Measurements from ENCODE around the gene NPC1. TPM values are rescaled to one million over a fixed set of nuclear protein-coding genes. Genes with fewer than 3 reads are reported as not detected.

NPC1 gene
- total RNA-seq, 1 experiment from 2014 or later = 51.6 TPM

DNA sequence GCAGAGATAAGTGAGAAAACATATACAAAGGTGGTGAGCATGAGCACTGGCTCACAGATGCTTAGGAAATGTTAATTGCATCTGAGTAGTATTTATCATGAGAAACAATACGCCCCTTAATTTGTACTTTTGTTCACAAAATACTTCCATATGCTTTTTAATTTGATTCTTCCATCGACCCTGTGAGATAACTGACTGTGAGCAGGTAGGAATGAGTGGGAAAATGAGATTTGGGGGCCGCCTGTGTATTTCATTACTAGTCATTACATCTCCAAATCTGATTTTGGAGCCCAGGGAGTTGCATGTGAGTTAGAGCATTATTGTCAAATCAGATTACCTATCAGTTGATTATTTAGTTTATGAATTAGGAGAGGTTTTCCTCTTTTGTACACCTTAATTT, 36.7 kb upstream of the NPC1 start:
- no peak for DNase-seq (ENCODE audit: low read depth, low spot score)
- no TSS peak for BruUV-seq (replicated peaks)
- TF ChIP-seq EZH2phosphoT487 (IDR thresholded peaks at IDR 0.05; ENCODE audit: borderline replicate concordance) (no peak), SIN3A (IDR thresholded peaks at IDR 0.05; ENCODE audit: low read depth) (no peak), ZFX (IDR thresholded peaks at IDR 0.05) (no peak), CEBPB (IDR thresholded peaks at IDR 0.05; ENCODE audit: low read depth) (no peak), POLR2A (IDR thresholded peaks at IDR 0.05; ENCODE audit: borderline replicate concordance, extremely low read depth, insufficient read depth, insufficient read length) (no peak), ELF1 (IDR thresholded peaks at IDR 0.05; ENCODE audit: borderline replicate concordance, low read depth) (no peak), SP1 (IDR thresholded peaks at IDR 0.05; ENCODE audit: low read depth) (no peak), RAD21 (IDR thresholded peaks at IDR 0.05; ENCODE audit: low read depth) (no peak), YY1 (IDR thresholded peaks at IDR 0.05; ENCODE audit: extremely low read depth, insufficient replicate concordance, low read depth, low read length) (no peak), TCF7L2 (IDR thresholded peaks at IDR 0.05; ENCODE audit: borderline replicate concordance, extremely low read depth, insufficient read depth, insufficient read length) (no peak)
- TF ChIP-seq, protein P1, sequence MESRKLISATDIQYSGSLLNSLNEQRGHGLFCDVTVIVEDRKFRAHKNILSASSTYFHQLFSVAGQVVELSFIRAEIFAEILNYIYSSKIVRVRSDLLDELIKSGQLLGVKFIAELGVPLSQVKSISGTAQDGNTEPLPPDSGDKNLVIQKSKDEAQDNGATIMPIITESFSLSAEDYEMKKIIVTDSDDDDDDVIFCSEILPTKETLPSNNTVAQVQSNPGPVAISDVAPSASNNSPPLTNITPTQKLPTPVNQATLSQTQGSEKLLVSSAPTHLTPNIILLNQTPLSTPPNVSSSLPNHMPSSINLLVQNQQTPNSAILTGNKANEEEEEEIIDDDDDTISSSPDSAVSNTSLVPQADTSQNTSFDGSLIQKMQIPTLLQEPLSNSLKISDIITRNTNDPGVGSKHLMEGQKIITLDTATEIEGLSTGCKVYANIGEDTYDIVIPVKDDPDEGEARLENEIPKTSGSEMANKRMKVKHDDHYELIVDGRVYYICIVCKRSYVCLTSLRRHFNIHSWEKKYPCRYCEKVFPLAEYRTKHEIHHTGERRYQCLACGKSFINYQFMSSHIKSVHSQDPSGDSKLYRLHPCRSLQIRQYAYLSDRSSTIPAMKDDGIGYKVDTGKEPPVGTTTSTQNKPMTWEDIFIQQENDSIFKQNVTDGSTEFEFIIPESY (IDR thresholded peaks at IDR 0.05; ENCODE audit: extremely low read depth, insufficient replicate concordance, low read length) = no peak
- TF ChIP-seq, protein P2, sequence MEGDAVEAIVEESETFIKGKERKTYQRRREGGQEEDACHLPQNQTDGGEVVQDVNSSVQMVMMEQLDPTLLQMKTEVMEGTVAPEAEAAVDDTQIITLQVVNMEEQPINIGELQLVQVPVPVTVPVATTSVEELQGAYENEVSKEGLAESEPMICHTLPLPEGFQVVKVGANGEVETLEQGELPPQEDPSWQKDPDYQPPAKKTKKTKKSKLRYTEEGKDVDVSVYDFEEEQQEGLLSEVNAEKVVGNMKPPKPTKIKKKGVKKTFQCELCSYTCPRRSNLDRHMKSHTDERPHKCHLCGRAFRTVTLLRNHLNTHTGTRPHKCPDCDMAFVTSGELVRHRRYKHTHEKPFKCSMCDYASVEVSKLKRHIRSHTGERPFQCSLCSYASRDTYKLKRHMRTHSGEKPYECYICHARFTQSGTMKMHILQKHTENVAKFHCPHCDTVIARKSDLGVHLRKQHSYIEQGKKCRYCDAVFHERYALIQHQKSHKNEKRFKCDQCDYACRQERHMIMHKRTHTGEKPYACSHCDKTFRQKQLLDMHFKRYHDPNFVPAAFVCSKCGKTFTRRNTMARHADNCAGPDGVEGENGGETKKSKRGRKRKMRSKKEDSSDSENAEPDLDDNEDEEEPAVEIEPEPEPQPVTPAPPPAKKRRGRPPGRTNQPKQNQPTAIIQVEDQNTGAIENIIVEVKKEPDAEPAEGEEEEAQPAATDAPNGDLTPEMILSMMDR (IDR thresholded peaks at IDR 0.05 in 2 of 3, conservative IDR thresholded peaks at IDR 0.05 in 1 of 3; ENCODE audit: borderline replicate concordance in 1 of 3, insufficient read depth in 1 of 3, low read depth in 2 of 3, low read length in 2 of 3) = no peak
- H3K9me2 ChIP-seq (ENCODE audit: insufficient read depth) = no peaks in the 10 kb centered on the region
- no peak overlapping the region for H3K27ac ChIP-seq (ENCODE audit: low read depth, low read length)
- H3K9ac ChIP-seq (ENCODE audit: low read length) = no peak overlapping the region
- H3K36me3 ChIP-seq (ENCODE audit: control insufficient read depth in 1 of 2, insufficient read depth in 2 of 2, low read length in 2 of 2) = no peaks in the 10 kb centered on the region
- no peak overlapping the region for H3K4me3 ChIP-seq (replicated peaks in 1 of 2; ENCODE audit: low read depth in 1 of 2, low read length in 2 of 2)
- RAD21 ChIA-PET (ENCODE audit: low non-redundant PET in 1 of 2, low total read pairs in 2 of 2, uncharacterized antibody in 2 of 2, unreplicated experiment in 2 of 2) = interaction anchor here (3.1 to 3.8 kb wide), 2 partner anchors 80 kb away, joined by 27 to 28 read pairs; no protein-coding TSS in a partner anchor
- ATAC-seq = no peak
- H3K4me2 ChIP-seq (ENCODE audit: low read length) = no peak overlapping the region
- H2AFZ ChIP-seq (ENCODE audit: low read depth, low read length, poor library complexity, severe bottlenecking) = no peak overlapping the region
- no peaks in the 10 kb centered on the region for H3K9me3 ChIP-seq (ENCODE audit: control insufficient read depth in 1 of 2, insufficient read depth in 1 of 2, low read depth in 1 of 2, low read length in 2 of 2)
- intact Hi-C loops (cut with micrococcal nuclease) = loop anchor here (5.0 kb wide), 1 partner anchor 494 kb away; no protein-coding TSS in a partner anchor
- H3K27me3 ChIP-seq (ENCODE audit: insufficient read depth, low read length) = no peaks in the 10 kb centered on the region
- H4K20me1 ChIP-seq (ENCODE audit: insufficient read depth) = no peaks in the 10 kb centered on the region
- CTCF ChIA-PET = interaction anchor here (1.1 to 13.0 kb wide), 5 partner anchors 9 to 189 kb away, joined by 3 to 178 read pairs (median 5); partner anchors contain the start of gene ANKRD29
- POLR2A ChIA-PET = no interaction called here
- peaks cover 22 to 26% of the 10 kb centered on the region in 2 experiments for H3K4me1 ChIP-seq (ENCODE audit: control insufficient read depth in 1 of 2, insufficient read depth in 2 of 2, low read length in 2 of 2)
- H3K79me2 ChIP-seq (ENCODE audit: insufficient read depth, low read length) = no peaks in the 10 kb centered on the region
